GM19324 (cell line): Measurements from ENCODE around the gene CPA2.
"Not testable (repeated sequence)": the region's sequence is repeated elsewhere in the genome, so short reads cannot be mapped to it uniquely, and the experiment has no call there.

ENCODE experiments used
- ATAC-seq: cut with Tn5 transposase; IDR thresholded peaks from one replicate; pipeline ENCODE4 v1.9.1; 2021; ENCODE audit warnings: mild to moderate bottlenecking, moderate library complexity; ENCODE audit not compliant: unreplicated experiment, low FRiP score

Gene CPA2

DNA sequence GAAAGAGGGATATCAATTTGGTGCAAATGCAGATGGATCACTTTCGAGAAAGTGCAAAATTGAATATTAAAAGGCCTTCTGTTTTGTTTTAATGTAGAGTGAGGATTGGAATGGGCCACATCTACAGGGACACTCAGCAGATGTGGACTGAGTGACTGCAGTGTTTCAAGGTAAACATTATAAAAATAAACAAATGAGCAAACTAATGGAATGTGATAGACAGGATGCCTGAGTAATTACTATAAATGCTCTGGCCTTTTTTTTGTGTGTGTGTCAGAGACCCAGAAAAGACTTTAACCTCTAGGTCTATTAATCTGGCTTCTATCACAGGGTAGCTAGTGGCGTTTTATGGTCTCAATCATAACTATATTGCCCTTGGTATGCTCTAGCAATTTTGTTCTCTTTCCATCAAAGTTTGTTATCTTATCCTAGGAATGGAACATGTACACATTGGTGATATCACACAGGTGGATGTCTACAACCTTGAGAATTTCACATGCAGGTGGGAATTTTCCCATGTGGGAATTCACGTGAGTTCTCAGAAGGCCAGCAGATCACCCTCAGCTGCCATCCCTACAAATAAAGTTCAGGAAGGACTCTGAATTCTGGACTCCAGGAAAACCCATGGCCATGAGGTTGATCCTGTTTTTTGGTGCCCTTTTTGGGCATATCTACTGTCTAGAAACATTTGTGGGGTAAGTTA lies at the start of gene CPA2:
CPA2 (plus strand) TSS at position 606 of the 703 bp plus-strand sequence; CDS start at position 625, 19 bp downstream.
- no peak for ATAC-seq

DNA sequence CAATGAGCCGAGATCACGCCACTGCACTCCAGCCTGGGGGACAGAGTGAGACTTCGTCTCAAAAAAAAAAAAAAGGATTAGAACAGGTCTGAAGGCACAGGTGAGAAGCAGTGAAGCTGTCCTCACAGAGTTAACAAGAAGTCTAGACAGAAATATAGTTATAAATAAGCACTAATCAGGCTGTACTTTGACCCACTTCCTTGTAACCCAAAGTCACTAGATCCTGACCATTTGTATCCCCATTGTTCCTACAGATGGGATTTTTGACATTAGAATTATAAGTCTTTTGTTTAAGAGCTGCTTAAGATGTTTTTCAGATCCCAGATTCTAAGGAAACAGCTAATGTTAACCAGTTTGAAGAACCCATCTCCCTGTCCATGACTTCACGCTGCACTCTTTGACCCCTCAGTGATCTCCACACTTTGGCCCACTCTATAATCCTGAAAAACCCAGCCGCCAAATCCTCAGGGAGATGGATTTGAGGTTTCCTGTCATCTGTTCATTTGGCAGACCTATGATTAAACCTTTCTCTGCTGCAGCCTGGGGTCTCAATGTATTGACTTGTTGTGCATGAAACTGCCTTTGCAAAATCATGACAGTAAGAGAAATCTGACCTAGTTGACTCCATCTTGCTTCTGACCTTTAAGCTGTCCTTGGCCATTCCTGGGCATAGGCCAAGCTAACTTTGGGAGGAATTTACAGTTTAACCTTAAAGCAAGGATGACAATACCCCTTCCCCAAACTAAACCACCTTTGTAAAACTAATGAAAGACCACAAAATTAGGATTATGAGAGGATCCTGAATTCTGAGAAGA lies 47.6 kb upstream of the CPA2 start:
- no peak for ATAC-seq

DNA sequence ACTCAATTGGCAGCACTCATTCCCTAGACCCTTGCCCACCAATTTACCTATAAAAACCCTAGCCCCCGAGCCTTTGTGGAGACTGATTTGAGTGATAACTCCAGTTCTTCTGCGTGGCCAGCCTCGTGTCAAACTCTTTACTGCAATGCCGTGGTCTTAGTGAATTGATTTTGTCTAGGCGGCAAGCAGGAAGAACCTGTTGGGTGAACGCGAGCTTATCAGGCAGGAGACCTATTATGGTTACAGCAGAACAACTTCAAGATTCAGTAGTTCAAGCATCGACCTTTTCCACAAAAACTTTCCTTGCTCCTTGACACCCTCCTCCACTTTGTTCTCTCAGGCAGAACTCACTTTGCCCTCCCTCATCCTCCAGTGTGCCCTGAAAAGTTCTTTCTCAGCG lies 46.8 kb upstream of the CPA2 start:
- ATAC-seq = no peak

DNA sequence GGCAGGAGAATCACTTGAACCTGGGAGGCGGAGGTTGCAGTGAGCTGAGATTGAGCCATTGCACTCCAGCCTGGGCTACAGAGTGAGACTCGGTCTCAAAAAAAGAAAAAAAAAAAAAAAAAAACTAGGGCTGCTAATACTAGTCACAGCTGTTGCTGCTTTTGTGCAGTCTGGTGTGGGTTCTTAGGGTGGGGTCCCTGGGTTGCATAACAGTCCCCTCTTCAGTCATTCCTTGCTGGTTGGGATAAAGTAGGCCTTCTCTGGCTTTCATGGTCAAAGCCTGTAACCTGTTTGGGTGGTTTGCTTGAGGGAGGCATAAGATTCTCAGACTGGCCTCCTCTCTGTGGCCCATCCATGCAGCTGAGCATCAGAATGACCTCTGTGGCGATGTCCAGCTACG lies 44.9 kb upstream of the CPA2 start:
- no peak for ATAC-seq

DNA sequence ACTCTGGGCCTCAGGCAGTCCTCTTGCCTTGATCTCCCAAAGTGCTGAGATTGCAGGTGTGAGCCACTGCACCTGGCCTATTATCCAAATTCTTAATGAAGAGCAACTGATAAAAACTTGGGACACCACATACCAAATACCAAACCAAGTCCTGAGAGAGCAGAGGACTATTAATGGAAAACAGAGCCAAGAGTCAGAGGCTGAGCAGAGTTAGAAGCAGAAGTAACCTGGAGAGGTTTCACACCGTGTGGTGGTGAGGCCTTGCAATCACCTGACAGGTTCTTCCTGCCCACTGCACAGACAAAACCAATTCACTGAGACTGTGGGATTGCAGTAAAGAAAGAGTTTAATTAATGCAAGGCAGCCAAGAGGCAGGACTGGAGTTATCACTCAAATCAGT lies 43.0 kb upstream of the CPA2 start:
- ATAC-seq = no peak

DNA sequence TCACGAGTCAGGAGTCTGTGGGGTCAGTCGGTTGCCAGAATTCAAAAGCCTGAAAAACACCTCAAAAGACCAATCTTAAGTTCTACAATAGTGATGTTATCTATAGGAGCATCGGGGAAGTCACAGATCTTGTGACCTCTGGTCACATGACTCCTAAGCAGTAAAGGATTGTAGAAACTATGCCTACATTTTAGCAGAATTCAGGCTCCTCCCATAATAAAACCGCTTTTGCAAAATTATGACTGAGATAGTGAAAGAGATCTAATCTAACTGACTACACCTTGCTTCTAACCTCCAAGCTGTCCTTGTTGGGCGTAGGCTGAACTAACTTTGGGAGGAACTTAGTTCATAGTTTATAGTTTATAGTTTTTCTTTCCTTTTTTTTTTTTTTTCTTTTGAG lies 42.5 kb upstream of the CPA2 start:
- no peak for ATAC-seq

DNA sequence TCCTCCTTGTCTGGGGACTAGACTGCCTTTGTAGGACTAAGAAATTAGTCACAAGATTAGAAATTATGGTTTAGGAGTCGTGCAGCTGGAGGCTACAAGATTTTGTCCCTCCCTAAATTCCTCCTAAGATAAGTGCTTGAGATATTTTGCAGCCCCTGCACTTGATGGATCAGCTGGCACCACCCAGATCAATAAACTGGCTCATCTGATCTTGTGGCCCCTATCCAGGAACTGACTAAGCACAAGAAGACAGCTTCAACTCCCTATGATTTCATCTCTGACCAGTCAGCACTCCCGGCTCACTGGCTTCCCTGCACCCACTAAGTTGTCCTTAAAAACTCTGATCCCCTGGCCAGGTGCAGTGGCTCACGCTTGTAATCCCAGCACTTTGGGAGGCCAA lies 41.7 kb upstream of the CPA2 start:
- ATAC-seq = not testable (repeated sequence)

DNA sequence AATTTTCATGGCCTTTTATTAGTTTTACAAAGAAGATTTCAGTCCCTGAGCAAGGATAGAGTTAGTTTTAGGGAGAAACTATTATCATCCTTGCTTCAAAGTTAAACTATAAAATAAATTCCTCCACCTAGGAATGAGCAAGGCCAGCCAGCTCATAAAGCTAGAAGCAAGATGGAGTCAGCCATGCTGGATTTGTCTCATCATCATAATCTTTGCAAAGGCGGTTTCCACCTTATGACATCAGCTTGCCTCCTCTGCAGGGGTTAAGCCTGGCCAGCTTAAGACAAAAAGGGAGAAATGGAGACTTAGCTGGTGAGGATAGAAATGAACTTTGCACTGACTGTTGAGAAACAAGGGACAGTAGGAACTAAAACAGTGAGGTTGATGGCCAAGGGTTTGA lies 40.3 kb upstream of the CPA2 start:
- no peak for ATAC-seq

DNA sequence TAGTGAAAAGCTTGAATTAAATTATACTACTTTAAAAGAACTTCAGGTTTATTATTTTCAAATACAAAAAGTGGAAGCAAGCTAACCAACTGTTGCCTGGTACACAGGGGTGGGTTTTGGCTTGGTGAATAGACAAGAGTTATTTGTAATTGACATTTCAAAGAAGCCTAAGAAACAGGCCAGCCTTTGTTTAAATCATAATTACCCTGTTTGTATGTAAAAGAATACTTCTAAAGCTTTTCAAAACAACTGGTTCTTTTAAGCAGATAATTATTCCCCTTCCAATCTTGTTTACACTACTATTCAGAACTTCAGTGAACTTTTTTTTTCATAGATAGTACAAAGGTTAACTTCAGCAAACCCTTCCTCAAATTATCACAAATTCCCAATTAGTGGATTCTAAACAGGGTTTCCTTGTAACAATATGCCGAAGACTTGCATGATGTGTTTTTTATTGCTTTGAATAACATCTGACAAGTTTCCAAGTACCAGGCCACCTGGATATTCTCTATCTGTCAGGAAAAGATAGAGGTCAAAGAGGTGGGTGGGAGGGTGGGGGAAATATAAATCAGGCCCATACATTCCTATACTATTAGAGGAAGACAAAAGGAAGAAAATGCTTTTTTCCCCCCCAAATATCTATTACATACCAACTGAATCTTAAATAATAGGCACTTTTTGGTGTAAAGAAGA lies 38.6 kb upstream of the CPA2 start:
- ATAC-seq = no peak

DNA sequence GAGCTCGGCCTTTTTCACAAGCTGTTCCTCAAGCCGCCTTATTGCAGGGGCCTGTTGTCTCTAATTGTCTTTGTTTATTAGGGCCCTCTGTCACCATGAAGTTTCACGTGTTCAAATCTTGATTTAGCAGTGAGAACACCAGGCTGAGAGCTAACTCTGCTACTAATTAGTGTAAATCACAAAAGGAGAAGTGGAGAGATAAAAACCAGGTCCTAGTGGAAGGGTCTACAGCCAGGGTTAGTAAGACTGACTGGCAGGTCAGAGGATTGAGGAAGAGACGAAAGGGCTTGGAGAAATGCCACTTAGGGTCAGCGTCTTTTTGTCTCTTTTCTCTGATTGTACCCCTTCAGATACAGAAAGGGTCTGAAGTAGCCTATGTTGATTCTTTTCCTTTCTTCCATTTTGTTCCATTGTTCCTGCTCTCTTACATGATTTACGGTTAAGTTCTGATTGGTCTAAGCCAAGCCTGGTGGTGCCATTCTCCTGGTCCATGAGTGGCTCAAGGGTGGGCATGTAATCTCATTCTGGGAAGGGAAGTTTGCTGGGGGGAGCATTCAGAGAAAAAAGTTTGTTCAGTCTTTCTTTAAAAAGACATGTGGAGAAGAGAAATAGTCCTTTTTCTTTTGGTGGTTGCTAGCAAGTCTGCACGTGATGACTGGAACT lies 37.7 kb upstream of the CPA2 start:
- ATAC-seq = no peak

DNA sequence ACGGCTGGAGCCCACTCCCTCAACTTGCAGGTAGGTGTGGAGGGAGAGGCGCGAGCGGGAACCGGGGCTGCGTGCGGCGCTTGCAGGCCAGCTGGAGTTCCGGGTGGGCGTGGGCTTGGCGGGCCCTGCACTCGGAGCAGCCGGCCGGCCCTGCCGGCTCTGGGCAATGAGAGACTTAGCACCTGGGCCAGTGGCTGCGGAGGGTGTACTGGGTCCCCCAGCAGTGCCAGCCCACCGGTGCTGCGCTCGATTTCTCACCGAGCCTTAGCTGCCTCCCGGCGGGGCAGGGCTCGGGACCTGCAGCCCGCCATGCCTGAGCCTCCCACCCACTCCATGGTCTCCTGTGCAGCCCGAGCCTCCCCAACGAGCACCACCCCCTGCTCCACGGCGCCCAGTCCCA lies 36.7 kb upstream of the CPA2 start:
- not testable (repeated sequence) for ATAC-seq

DNA sequence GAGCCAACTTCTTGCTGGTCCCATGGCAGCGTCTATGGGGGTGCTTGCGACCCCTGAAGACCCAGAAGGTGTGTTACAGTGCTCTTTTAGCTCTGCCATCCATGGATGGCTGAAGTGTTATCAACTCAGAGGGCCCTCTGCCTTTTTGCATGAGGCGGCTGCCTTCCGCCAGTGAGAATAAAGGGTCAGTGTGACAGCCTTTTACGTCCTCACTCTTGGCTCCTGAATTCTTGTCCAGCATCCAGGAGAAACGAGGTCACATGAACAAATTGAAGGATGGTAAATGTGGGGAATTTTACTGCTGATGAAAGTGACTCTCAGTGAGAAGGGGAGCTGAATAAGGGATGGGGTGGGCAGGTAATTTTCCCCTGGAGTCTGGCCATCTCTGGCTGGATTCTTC lies 34.9 kb upstream of the CPA2 start:
- no peak for ATAC-seq

DNA sequence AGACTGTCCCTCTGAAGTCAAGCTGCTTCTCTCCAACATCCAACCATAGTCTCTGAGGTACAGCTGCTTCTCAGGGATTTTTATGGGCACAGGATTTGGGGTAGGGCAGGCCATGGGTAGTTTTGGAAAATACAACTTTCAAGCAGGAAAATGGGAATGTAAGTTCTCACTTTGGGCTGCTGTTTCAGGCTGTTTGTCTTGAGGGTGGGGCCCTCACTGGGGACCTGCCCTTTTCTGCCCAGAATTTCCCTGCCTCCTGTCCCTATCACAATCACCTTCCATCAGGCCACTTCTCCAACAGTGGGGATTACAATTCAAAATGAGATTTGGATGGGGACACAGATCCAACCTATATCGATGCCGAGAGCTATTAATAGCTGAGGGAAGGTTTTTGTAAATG lies 34.5 kb upstream of the CPA2 start:
- no peak for ATAC-seq

DNA sequence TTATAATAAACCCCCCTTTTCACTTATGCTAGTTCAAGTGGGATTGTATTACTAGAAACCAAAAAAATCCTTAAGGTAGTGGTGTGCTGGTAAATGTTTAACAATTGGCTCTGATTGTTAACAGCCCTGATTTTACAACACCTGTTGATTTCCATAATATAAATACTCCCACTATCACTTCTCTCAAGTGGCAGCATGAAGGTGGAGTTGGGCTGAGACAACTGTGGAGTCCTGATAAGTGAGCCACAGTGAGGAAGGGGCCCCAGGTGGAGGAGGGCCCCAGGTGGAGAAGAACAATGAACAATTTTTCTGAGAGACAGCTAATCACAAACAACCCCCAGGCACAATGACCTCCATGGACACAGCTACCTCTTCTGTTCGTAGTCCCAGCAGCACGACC lies 32.6 kb upstream of the CPA2 start:
- ATAC-seq = no peak

DNA sequence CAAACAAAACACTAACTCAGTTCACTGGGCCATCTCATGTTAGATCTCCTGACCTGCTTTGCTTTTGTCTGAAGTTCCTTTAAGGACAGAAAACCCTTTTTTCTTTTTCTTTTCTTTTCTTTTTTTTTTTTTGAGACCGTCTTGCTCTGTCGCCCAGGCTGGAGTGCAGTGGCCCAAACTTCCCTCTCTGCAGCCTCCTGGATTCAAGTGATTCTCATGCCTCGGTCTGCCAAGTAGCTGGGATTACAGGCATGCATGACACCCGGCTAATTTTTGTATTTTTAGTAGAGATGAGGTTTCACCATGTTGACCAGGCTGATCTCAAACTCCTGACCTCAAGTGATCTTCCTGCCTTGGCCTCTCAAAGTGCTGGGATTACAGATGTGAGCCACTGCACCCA lies 30.3 kb upstream of the CPA2 start:
- not testable (repeated sequence) for ATAC-seq

DNA sequence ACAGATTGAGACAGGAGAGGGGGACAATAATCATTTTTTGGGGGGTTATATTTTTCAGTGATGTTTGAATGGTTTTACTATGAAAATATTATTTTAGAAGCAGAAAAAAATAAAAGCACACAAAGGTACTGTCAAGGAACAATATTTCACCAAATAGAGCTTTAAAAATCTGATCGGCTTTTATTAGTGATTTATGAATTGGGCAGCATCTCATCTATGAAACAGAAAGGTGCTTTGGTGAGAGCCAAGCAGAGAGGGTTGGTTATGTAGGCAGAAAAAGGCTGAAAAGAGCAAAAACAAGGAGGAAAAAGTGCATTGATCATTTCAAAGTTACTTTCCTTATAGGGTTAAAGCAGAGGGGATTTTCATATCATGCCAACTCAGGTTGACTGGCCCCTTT lies 26.4 kb upstream of the CPA2 start:
- no peak for ATAC-seq

DNA sequence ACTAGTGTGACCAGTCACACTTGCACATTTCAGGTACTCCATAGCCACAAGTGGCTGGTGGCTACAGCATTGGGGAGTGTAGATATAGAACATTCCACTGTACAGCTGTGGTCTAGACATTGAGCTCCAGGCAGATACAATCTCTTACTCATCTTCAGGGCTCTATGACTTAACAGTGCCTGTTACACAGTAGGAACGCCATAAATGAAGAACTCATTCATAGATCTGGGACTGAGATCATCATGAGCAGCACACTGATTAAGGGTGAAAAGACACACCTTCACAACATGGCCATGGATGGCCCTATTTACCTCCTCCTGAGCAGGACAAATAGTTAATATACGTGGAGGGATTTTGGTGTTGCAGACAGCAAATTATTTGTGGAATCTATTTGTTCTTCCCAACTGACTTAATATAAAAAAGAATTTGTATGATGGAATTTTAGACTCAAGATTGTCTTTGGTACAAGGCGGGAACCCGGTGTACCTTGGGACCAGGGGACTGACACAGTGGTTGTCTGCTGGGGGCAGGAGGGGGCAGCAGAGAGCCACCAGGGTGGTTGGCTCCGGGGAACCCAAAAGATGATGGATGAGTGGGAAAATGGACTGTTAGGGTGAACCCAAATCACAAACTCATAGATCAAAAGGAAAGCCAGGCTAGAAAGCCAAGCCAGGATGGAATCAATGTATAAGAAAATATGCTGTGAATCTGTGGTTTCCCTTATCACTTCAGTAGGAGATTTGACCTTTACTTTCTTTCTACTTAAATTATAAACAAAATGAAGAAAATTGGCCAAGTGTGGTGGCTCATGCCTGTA lies 24.3 kb upstream of the CPA2 start:
- ATAC-seq = peak; percentile 57

DNA sequence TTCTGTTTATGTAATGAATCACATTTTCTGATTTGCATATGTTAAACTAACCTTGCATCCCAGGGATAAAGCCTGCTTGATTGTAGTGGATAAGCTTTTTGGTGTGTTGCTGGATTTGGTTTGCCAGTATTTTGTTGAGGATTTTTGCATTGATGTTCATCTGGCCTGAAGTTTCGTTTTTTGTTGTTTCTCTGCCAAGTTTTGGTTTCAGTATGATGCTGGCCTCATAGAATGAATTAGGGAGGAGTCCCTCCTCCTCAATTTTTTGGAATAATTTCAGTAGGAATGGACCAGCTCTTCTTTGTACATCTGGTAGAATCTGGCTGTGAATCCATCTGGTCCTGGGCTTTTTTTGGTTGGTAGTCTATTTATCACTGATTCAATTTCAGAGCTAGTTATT lies 23.2 kb upstream of the CPA2 start:
- not testable (repeated sequence) for ATAC-seq

DNA sequence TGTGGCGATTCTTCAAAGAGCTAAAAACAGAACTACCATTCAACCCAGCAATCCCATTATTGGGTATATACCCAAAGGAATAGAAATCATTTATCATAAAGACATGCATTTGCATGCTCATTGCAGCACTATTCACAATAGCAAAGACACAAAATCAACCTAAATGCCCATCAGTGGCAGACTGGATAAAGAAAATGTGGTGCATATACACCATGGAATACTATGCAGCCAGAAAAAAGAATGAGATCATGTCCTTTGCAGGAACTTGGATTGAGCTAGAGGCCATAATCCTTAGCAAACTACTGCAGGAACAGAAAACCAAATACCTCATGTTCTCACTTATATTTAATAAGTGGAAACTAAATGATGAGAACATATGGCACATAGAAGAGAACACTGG lies 20.2 kb upstream of the CPA2 start:
- ATAC-seq = not testable (repeated sequence)

DNA sequence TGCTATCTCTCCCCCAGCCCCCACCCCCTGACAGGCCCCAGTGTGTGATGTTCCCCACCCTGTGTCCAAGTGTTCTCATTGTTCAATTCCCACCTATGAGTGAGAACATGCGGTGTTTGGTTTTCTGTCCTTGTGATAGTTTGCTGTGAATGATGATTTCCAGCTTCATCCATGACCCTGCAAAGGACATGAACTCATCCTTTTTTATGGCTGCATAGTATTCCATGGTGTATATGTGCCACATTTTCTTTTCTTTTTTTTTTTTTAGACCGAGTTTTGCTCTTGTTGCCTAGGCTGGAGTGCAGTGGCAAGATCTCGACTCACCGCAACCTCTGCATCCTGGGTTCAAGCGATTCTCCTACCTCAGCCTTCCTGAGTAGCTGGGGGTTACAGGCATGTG lies 17.8 kb upstream of the CPA2 start:
- ATAC-seq = not testable (repeated sequence)
